Skeletal muscle tissue (tissue), 4 donors: ENCODE data around the gene RHNO1. TPM values are rescaled to one million over a fixed set of nuclear protein-coding genes. Genes with fewer than 3 reads are reported as not detected.
"Not testable (repeated sequence)": the region's sequence is repeated elsewhere in the genome, so short reads cannot be mapped to it uniquely, and the experiment has no call there.

Source experiments
- H3K27ac ChIP-seq: one replicate; pipeline ENCODE4 v1.7.0; 2013; ENCODE audit warnings: mild to moderate bottlenecking, low read depth, low read length, inconsistent platforms
- H3K27me3 ChIP-seq, 3 donors: one replicate each; pipeline ENCODE4 v1.7.0; 2013; ENCODE audit warnings: low read length in 3 of 3; ENCODE audit not compliant: control insufficient read depth in 3 of 3, insufficient read depth in 3 of 3
- H3K36me3 ChIP-seq, 3 donors: one replicate each; pipeline ENCODE4 v1.7.0; 2013; ENCODE audit warnings: low read length in 3 of 3; ENCODE audit not compliant: control insufficient read depth in 3 of 3, insufficient read depth in 3 of 3
- H3K4me1 ChIP-seq, 3 donors: one replicate each; pipeline ENCODE4 v1.7.0; 2013; ENCODE audit warnings: low read length in 3 of 3, mild to moderate bottlenecking in 3 of 3; ENCODE audit not compliant: control insufficient read depth in 3 of 3, insufficient read depth in 3 of 3
- H3K4me3 ChIP-seq, 3 donors: one replicate each; pipeline ENCODE4 v1.7.0; 2013; ENCODE audit warnings: low read length in 3 of 3
- H3K9ac ChIP-seq, 3 donors: one replicate each; pipeline ENCODE4 v1.7.0; 2013; ENCODE audit warnings: low read length in 3 of 3, mild to moderate bottlenecking in 3 of 3, moderate library complexity in 2 of 3, low read depth in 1 of 3
- H3K9me3 ChIP-seq, 3 donors: one replicate each; pipeline ENCODE4 v1.7.0; 2013; ENCODE audit warnings: low read length in 3 of 3; ENCODE audit not compliant: control insufficient read depth in 3 of 3
- total RNA-seq: library from RNA; depleted of rRNA; stranded (reverse); fragments of >200 nt; gene quantifications from one replicate; pipeline ENCODE4 v1.2.3, GENCODE V29; 2014
- donor health status: Osteomylitis.

RHNO1 gene
- total RNA-seq, 1 donor from 2014 or later: 10.4 TPM

DNA sequence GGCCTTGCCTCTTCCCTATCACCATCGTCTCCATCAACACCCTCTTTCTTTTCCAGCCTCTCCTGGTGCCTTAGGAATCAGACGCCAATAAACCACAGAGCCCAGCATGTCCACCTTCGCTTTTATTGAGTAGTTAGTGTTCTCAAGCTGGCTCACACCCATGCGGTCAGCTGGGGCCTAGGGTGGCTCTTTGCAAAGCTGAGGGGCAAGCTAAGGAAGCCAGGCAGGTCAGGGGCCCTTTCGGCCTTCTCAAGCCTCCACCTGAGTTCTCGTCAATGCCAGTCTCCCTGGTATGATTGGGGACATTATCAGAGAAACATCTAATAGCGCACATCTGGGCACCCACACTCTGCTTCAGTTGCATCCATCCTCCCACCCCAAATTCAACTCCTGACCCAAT is 19.4 kb upstream of the RHNO1 start:
- no peaks in the 10 kb centered on the region for H3K9me3 ChIP-seq
- no peak overlapping the region for H3K27ac ChIP-seq
- no peak overlapping the region for H3K9ac ChIP-seq
- no peaks in the 10 kb centered on the region for H3K27me3 ChIP-seq
- H3K4me3 ChIP-seq: no peak overlapping the region
- H3K4me1 ChIP-seq: peaks cover 11 to 17% (median 15%) of the 10 kb centered on the region in 3 donors
- H3K36me3 ChIP-seq: peaks cover 0 to 5% (median 4%) of the 10 kb centered on the region in 3 donors

DNA sequence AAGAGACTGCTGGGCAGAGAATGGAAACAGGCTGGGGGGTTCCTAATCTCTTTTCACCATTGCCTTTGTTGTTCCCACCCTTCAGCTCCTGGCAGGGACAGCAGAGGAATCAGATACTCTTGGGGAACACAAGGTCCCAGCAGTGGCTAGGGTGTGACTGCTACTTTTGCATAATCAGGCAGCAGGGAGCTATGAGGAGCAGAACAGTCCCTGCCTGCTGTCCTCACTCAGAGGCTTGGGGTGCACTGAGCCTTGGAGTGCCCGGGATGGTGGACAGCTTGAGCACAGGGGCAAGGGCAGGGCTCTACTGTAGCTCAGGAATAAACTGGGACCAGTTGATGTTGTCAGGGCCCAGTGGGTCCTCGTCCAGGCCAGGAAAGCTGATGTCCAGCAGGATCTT is 18.7 kb upstream of the RHNO1 start:
- H3K9ac ChIP-seq: peak overlapping the region in 1 of 3 donors; percentile 57
- no peaks in the 10 kb centered on the region for H3K9me3 ChIP-seq
- H3K27ac ChIP-seq: no peak overlapping the region
- H3K27me3 ChIP-seq: no peaks in the 10 kb centered on the region
- H3K4me3 ChIP-seq: no peak overlapping the region
- peaks cover 0 to 5% (median 4%) of the 10 kb centered on the region in 3 donors for H3K36me3 ChIP-seq
- peaks cover 11 to 17% (median 17%) of the 10 kb centered on the region in 3 donors for H3K4me1 ChIP-seq

DNA sequence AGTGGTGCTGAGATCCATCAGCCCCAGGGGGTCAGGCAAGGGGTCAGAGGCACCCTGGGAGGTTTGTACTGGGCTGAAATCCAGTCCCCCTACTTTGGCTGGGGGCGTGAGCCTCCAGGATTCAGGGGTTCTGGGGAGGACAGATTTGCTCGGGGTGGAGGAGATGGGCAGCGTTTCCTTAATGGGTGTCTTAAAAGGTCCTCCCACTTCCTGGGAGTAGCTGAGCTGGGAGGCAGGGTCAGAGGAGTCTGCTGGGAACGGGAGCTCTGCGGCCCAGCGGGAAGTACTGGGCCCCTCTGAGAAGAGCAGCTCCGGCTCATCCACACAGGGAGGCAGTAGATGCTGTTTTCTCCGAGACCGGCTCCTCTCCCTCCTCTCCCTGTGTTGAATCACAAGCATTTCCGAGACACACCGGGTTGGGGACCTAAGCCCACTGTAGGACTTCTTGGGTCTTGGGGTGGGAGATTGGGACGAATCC is 18.0 kb upstream of the RHNO1 start:
- no peaks in the 10 kb centered on the region for H3K9me3 ChIP-seq
- no peaks in the 10 kb centered on the region for H3K27me3 ChIP-seq
- peak overlapping the region; percentile 28 for H3K27ac ChIP-seq
- peaks cover 0 to 5% (median 4%) of the 10 kb centered on the region in 3 donors for H3K36me3 ChIP-seq
- H3K4me1 ChIP-seq: peaks cover 9 to 17% (median 14%) of the 10 kb centered on the region in 3 donors
- H3K4me3 ChIP-seq: no peak overlapping the region
- no peak overlapping the region for H3K9ac ChIP-seq

DNA sequence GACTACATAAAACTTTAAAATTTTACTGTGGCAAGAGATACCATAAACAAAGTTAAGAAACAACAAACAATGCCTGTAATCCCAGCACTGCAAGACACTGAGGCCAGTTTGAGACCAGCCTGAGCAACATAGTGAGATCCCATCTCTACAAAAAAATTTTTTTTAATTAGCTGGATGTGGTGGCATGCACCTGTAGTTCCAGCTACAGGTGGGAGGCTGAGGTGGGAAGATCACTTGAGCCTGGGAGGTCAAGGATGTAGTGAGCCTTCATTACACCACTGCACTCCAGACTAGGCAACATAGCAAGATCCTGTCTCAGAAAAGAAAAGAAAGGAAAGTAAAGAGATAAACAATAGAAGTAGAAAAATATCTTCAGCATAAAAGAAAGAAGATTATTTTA is 16.9 kb upstream of the RHNO1 start:
- Histone ChIP-seq H3K4me1 (peaks cover 9 to 19% (median 14%) of the 10 kb centered on the region in 3 donors), H3K36me3 (peaks cover 0 to 5% (median 2%) of the 10 kb centered on the region in 3 donors), H3K27me3 (no peaks in the 10 kb centered on the region), H3K27ac (no peak overlapping the region), H3K4me3 (no peak overlapping the region), H3K9ac (no peak overlapping the region), H3K9me3 (no peaks in the 10 kb centered on the region)

DNA sequence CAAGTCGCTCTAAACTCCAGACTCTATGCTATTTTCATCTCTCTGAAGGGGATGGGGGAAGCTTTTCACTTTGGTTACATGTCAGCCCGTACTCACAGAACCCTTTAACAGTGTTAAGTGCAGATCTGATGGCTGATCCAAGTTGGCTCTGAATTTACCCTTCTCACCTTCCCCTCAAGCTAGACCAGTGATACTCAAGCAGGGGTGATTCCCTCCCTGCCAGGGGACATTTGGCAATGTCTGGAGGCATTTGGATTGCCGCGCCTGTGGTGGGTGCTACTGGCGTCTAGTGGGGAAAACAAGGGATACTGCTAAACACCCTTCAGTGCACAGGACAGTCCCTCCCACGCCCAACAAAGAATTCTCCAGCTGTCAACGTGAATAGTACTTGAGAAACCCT is 14.1 kb upstream of the RHNO1 start:
- Histone ChIP-seq H3K9me3 (no peaks in the 10 kb centered on the region), H3K4me3 (no peak overlapping the region), H3K27ac (no peak overlapping the region), H3K27me3 (no peaks in the 10 kb centered on the region), H3K9ac (peak overlapping the region in 1 of 3 donors; percentile 33), H3K4me1 (peaks cover 9 to 18% (median 14%) of the 10 kb centered on the region in 3 donors), H3K36me3 (no peaks in the 10 kb centered on the region)

DNA sequence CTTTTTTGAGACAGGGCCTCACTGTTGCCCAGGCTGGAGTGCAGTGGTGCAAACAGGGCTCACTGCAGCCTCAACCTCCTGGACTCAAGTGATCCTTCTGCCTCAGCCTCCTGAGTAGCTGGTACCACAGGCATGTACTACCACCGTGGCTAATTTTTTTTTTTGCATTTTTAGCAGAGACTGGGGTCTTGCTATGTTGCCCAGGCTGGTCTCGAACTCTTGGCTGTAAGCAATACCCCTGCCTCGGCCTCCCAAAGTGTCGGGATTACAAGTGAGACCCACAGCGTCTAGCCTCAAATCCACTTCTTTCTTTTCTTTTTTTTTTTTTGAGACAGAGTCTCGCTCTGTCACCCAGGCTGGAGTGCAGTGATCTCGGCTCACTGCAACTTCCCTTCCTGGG is 13.6 kb upstream of the RHNO1 start:
- H3K9ac ChIP-seq, H3K9me3 ChIP-seq, H3K27me3 ChIP-seq, H3K27ac ChIP-seq, H3K4me3 ChIP-seq, H3K36me3 ChIP-seq: not testable (repeated sequence)
- H3K4me1 ChIP-seq: peaks cover 7 to 13% (median 10%) of the 10 kb centered on the region in 3 donors

DNA sequence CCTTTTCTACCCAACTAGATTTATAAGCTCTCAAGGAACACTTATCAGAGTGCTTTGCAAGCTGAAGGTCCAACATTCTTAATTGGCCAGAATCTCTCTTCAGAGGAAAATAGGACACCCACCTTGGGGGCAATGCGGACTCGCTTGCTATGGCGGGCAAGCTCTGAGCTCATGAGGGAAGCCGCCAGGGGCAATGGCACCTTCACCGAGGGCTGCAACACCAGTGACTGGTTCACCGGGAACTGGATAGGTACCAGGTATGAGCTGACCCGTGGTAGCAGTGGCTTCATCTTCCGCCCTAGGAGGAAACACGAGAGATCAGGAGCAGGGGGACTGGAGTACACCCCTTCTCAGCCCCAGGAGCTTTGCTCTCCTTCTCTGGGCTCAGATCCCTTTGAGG is 12.8 kb upstream of the RHNO1 start:
- H3K4me3 ChIP-seq: no peak overlapping the region
- H3K27ac ChIP-seq: no peak overlapping the region
- no peaks in the 10 kb centered on the region for H3K36me3 ChIP-seq
- H3K27me3 ChIP-seq: no peaks in the 10 kb centered on the region
- peaks cover 0 to 5% (median 3%) of the 10 kb centered on the region in 3 donors for H3K4me1 ChIP-seq
- H3K9ac ChIP-seq: no peak overlapping the region
- H3K9me3 ChIP-seq: no peaks in the 10 kb centered on the region

DNA sequence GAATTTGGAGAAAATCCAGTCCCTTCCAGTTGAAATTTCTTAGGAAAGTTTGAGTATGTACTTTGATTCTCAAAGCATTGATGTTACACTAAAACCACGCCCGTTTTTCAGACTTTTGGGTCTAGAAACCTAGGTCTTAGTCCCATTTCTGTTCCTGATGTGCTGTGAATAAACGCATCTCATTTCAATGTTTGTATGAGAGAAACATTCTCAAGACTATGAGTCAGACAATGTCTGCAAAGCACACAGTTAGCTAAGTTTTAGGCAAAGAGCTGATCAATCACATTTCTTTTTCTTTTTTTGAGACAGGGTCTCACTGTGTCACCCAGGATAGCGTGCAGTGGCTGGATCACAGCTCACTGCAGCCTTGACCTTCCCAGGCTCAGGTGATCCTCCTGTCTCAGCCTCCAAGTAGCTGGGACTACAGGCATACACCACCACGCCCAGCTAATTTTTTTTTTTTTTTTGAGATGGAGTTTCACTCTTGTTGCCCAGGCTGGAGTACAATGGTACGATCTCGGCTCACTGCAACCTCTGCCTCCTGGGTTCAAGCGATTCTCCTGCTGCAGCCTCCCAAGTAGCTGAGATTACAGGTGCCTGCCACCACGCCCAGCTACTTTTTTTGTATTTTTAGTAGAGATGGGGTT is 7.9 kb upstream of the RHNO1 start:
- not testable (repeated sequence) for H3K9ac ChIP-seq, H3K27me3 ChIP-seq, H3K9me3 ChIP-seq, H3K36me3 ChIP-seq, H3K4me3 ChIP-seq, H3K27ac ChIP-seq, H3K4me1 ChIP-seq

DNA sequence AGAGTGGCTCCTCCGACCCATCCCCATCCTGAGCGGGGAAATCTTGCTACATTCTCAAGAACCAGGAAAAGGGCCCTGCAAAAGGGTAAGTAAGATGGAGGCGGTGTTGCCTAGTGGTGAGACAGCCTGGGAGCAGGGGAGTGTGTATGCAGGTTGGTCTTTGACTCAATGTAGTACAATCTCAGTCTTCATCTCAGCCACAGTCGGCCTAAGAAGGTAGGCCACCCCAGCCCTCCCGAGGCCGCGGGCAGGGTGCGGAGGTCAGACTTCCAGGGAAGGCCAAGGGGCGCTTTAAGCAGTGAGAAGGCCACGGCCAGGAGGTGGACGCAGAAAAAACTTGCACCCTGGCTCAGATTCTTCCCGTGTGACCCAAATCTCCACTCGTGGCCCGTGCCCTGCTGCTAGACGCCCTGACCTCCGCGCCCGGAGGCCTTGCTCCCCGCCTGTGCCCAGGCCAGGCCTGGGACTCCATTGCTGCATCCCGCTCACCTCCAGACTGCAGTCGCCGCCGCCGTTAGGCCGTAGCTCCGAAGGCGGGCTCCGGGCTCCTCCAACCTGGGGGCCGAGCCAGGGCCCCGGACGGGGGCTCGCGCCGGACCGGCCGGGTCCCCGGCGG is 484 bp upstream of the RHNO1 start:
- H3K4me3 ChIP-seq: peak overlapping the region; percentile 71 to 75 (median 73)
- H3K27ac ChIP-seq: no peak overlapping the region
- peaks cover 5 to 17% (median 9%) of the 10 kb centered on the region in 3 donors for H3K4me1 ChIP-seq
- no peaks in the 10 kb centered on the region for H3K36me3 ChIP-seq
- H3K9ac ChIP-seq: peak overlapping the region; percentile 45 to 65 (median 45)
- H3K27me3 ChIP-seq: no peaks in the 10 kb centered on the region
- H3K9me3 ChIP-seq: no peaks in the 10 kb centered on the region

DNA sequence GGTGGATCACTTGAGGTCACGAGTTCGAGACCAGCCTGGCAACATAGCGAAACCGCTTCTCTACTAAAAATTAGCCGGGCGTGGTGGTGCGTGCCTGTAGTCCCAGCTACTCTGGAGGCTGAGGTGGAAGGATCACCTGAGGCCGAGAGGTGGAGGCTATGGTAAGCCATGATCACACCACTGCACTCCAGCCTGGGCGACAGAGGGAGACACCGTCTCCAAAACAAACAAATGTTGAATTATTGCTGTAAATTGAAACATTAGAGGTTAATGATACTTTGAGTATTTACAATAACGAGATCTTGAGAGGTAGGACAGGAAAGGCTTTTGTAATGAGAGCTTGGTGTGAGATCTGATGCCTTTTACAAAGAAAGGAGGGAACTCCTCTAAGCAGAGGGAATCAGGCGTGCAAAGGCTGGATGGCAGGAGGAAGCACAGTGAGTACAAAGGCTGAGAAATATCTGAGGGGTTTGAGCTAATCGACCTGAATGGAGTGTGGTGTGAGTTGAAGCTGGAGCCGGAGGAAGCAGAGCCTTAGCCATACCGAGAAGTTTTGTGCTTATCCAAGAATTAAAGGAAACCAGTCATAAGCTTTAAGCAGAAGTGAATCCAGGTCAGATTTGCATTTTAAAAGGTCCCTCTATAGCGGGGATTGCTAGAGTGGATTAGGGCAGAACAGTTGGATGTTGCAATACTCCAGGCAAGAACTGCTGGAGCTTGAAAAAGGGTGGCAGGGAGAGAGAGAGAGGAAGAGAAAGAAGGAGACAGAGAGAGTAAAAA is 1.1 kb downstream of the RHNO1 start:
- peak overlapping the region; percentile 86 to 92 (median 87) for H3K4me3 ChIP-seq
- H3K27me3 ChIP-seq: no peaks in the 10 kb centered on the region
- H3K4me1 ChIP-seq: peaks cover 5 to 17% (median 9%) of the 10 kb centered on the region in 3 donors
- no peaks in the 10 kb centered on the region for H3K36me3 ChIP-seq
- no peaks in the 10 kb centered on the region for H3K9me3 ChIP-seq
- H3K9ac ChIP-seq: peak overlapping the region; percentile 90 to 96 (median 91)
- H3K27ac ChIP-seq: peak overlapping the region; percentile 84
